WTC11 (cell line): ENCODE data around the gene MLST8. TPM values are rescaled to one million over a fixed set of nuclear protein-coding genes. Genes with fewer than 3 reads are reported as not detected.

Source experiments
- ATAC-seq: fragments of 200-7000 bp; cut with Tn5 transposase; 2 replicates; pipeline ENCODE4 v1.10.0; 2021; ENCODE audit warnings: mild to moderate bottlenecking, moderate library complexity
- CTCF ChIA-PET: fragments of 300-600 bp; sonication (Branson Sonifier 250); formaldehyde crosslinking; loops from one replicate; lab custom pipeline; 2021; ENCODE audit warnings: antibody characterized with exemption; lab: Charles Lee
- POLR2A ChIA-PET: fragments of 350-600 bp; sonication (Branson Sonifier 250); formaldehyde crosslinking; loops from one replicate; lab custom pipeline; 2021; ENCODE audit warnings: antibody characterized with exemption; lab: Charles Lee
- DNase-seq: peaks from one replicate; pipeline ENCODE4 v3.0.0; 2021; ENCODE audit warnings: low spot score
- H3K27ac Mint-ChIP-seq: 2 replicates; pipeline ENCODE4 v1.8.0; 2021; ENCODE audit warnings: mixed read lengths
- H3K27me3 Mint-ChIP-seq: 2 replicates; pipeline ENCODE4 v1.8.0; 2021; ENCODE audit warnings: low read depth, mild to moderate bottlenecking, moderate library complexity, mixed read lengths
- H3K36me3 Mint-ChIP-seq: 2 replicates; pipeline ENCODE4 v1.8.0; 2021; ENCODE audit warnings: mixed read lengths
- H3K4me1 Mint-ChIP-seq: 2 replicates; pipeline ENCODE4 v1.8.0; 2022; ENCODE audit warnings: mixed read lengths
- H3K4me3 Mint-ChIP-seq: 2 replicates; pipeline ENCODE4 v1.8.0; 2021; ENCODE audit warnings: mild to moderate bottlenecking, moderate library complexity, mixed read lengths
- H3K9me3 Mint-ChIP-seq: 2 replicates; pipeline ENCODE4 v1.8.0; 2021; ENCODE audit warnings: mixed read lengths
- ETV6 ChIP-seq: sonication (generic); formaldehyde crosslinking; IDR thresholded peaks from 2 replicates; pipeline ENCODE4 v1.8.1; 2022; ENCODE audit warnings: mild to moderate bottlenecking, missing genetic modification reagents
- GTF2I ChIP-seq: fragments of 250-450 bp; sonication (Bioruptor Pico); conservative IDR thresholded peaks from 2 replicates; pipeline ENCODE4 v1.4.0; 2021; ENCODE audit warnings: mild to moderate bottlenecking
- HMGA2 ChIP-seq: fragments of 250-450 bp; sonication (Bioruptor Pico); IDR thresholded peaks from 2 replicates; pipeline ENCODE4 v1.4.0; 2021; ENCODE audit warnings: mild to moderate bottlenecking, moderate library complexity
- JAZF1 ChIP-seq: fragments of 250-450 bp; sonication (Bioruptor Pico); IDR thresholded peaks from 2 replicates; pipeline ENCODE4 v1.9.0; 2021; ENCODE audit warnings: moderate library complexity, mild to moderate bottlenecking, inconsistent platforms
- MYBL2 ChIP-seq: sonication (generic); formaldehyde crosslinking; IDR thresholded peaks from 2 replicates; pipeline ENCODE4 v1.8.1; 2023; ENCODE audit warnings: mild to moderate bottlenecking, moderate library complexity, missing genetic modification reagents
- NR1H2 ChIP-seq: sonication (generic); formaldehyde crosslinking; IDR thresholded peaks from 2 replicates; pipeline ENCODE4 v1.9.0; 2021; ENCODE audit warnings: mild to moderate bottlenecking, moderate library complexity, missing genetic modification reagents
- NR2C2 ChIP-seq: sonication (generic); formaldehyde crosslinking; IDR thresholded peaks from 2 replicates; pipeline ENCODE4 v1.8.0; 2022; ENCODE audit warnings: mild to moderate bottlenecking, missing genetic modification reagents
- SOX15 ChIP-seq: fragments of 250-450 bp; sonication (Bioruptor Pico); IDR thresholded peaks from 2 replicates; pipeline ENCODE4 v1.9.0; 2021; ENCODE audit warnings: mild to moderate bottlenecking
- TEAD4 ChIP-seq: sonication (generic); formaldehyde crosslinking; IDR thresholded peaks from 2 replicates; pipeline ENCODE4 v1.8.0; 2022; ENCODE audit warnings: mild to moderate bottlenecking, missing genetic modification reagents
- ZBTB21 ChIP-seq: sonication (generic); formaldehyde crosslinking; IDR thresholded peaks from 2 replicates; pipeline ENCODE4 v1.8.1; 2023; ENCODE audit warnings: mild to moderate bottlenecking, missing genetic modification reagents, borderline replicate concordance
- ZNF263 ChIP-seq: sonication (generic); formaldehyde crosslinking; IDR thresholded peaks from 2 replicates; pipeline ENCODE4 v1.8.1; 2022; ENCODE audit warnings: low read depth, mild to moderate bottlenecking, moderate library complexity, missing genetic modification reagents
- ZNF396 ChIP-seq: fragments of 250-450 bp; sonication (Bioruptor Pico); IDR thresholded peaks from 2 replicates; pipeline ENCODE4 v1.8.0; 2021; ENCODE audit warnings: mild to moderate bottlenecking, moderate library complexity, borderline replicate concordance
- total RNA-seq: library from RNA; stranded (reverse); gene quantifications from 3 replicates; pipeline ENCODE4 v1.2.3, GENCODE V29; 2021
- TF ChIP-seq, protein P1 (sequence below): sonication (generic); formaldehyde crosslinking; IDR thresholded peaks from 2 replicates; pipeline ENCODE4 v1.8.1; 2023; ENCODE audit warnings: mild to moderate bottlenecking, missing genetic modification reagents, moderate library complexity
- TF ChIP-seq, protein P2 (sequence below): fragments of 200-600 bp; IDR thresholded peaks from 2 replicates; pipeline ENCODE4 v1.8.0; 2022; ENCODE audit warnings: antibody characterized with exemption
- TF ChIP-seq, protein P3 (sequence below): sonication (generic); formaldehyde crosslinking; IDR thresholded peaks from 2 replicates; pipeline ENCODE4 v1.8.1; 2022; ENCODE audit warnings: mild to moderate bottlenecking, missing genetic modification reagents, moderate library complexity, borderline replicate concordance
- TF ChIP-seq, protein P4 (sequence below): sonication (generic); formaldehyde crosslinking; IDR thresholded peaks from 2 replicates; pipeline ENCODE4 v1.8.0; 2022; ENCODE audit warnings: mild to moderate bottlenecking, missing genetic modification reagents
- TF ChIP-seq, protein P5 (sequence below): sonication (generic); formaldehyde crosslinking; IDR thresholded peaks from 2 replicates; pipeline ENCODE4 v1.8.1; 2023; ENCODE audit warnings: mild to moderate bottlenecking, missing genetic modification reagents

MLST8 gene
- total RNA-seq, 1 experiment from 2014 or later, result 71.6 TPM

DNA sequence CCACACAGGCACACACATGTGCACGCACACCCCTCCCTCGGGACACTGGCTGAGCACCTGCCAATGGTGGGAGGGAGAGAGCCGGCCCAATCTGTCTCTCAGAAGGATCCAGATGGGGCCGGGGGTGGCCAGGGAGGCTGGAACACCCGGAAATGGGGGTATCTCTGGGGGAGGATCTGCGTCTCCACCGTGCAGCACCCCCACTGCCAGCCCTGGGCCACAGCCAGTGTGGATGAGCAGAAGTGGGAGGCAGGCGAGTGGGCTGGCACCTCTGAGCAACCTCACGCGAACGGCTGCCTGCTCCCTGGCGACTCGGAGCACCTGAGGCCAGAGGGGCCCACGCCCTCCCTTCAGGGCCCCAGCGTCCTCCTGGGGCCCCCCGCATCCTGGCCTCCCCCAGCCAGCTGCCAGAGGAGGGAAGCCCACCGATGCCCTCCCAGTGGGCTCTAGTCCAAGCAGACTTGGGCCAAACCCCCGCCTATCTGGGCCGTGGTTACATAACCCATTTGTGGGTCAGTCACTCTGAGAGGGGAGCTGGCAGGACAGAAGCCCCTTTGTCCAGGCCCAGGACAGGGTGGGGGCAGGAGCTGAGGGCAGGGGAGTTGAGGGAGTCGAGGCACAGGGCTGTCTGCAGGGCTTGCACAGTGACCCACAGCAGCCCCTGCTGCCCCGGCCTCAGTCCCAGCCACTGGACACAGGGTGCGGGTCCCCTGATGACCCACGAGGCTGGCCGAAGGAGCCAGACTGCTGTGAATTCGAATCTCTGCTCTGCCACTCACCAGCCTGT is 14.4 kb upstream of the MLST8 start:
- ATAC-seq (no peak), DNase-seq (no peak)
- no peak for TF ChIP-seq ZNF396
- TF ChIP-seq ZBTB21 (CRISPR knock-in tag), result no peak
- TF ChIP-seq, protein P1, sequence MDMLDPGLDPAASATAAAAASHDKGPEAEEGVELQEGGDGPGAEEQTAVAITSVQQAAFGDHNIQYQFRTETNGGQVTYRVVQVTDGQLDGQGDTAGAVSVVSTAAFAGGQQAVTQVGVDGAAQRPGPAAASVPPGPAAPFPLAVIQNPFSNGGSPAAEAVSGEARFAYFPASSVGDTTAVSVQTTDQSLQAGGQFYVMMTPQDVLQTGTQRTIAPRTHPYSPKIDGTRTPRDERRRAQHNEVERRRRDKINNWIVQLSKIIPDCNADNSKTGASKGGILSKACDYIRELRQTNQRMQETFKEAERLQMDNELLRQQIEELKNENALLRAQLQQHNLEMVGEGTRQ (CRISPR knock-in tag), result no peak
- TF ChIP-seq JAZF1 (CRISPR knock-in tag), result no peak
- TF ChIP-seq SOX15 (CRISPR knock-in tag), result no peak
- TF ChIP-seq HMGA2 (CRISPR knock-in tag), result no peak
- TF ChIP-seq GTF2I (CRISPR knock-in tag), result no peak
- TF ChIP-seq, protein P2, sequence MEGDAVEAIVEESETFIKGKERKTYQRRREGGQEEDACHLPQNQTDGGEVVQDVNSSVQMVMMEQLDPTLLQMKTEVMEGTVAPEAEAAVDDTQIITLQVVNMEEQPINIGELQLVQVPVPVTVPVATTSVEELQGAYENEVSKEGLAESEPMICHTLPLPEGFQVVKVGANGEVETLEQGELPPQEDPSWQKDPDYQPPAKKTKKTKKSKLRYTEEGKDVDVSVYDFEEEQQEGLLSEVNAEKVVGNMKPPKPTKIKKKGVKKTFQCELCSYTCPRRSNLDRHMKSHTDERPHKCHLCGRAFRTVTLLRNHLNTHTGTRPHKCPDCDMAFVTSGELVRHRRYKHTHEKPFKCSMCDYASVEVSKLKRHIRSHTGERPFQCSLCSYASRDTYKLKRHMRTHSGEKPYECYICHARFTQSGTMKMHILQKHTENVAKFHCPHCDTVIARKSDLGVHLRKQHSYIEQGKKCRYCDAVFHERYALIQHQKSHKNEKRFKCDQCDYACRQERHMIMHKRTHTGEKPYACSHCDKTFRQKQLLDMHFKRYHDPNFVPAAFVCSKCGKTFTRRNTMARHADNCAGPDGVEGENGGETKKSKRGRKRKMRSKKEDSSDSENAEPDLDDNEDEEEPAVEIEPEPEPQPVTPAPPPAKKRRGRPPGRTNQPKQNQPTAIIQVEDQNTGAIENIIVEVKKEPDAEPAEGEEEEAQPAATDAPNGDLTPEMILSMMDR, result no peak
- TF ChIP-seq, protein P3, sequence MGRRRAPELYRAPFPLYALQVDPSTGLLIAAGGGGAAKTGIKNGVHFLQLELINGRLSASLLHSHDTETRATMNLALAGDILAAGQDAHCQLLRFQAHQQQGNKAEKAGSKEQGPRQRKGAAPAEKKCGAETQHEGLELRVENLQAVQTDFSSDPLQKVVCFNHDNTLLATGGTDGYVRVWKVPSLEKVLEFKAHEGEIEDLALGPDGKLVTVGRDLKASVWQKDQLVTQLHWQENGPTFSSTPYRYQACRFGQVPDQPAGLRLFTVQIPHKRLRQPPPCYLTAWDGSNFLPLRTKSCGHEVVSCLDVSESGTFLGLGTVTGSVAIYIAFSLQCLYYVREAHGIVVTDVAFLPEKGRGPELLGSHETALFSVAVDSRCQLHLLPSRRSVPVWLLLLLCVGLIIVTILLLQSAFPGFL (CRISPR knock-in tag), result no peak
- TF ChIP-seq TEAD4 (CRISPR knock-in tag), result no peak
- TF ChIP-seq ZNF263 (CRISPR knock-in tag), result no peak
- TF ChIP-seq, protein P4, sequence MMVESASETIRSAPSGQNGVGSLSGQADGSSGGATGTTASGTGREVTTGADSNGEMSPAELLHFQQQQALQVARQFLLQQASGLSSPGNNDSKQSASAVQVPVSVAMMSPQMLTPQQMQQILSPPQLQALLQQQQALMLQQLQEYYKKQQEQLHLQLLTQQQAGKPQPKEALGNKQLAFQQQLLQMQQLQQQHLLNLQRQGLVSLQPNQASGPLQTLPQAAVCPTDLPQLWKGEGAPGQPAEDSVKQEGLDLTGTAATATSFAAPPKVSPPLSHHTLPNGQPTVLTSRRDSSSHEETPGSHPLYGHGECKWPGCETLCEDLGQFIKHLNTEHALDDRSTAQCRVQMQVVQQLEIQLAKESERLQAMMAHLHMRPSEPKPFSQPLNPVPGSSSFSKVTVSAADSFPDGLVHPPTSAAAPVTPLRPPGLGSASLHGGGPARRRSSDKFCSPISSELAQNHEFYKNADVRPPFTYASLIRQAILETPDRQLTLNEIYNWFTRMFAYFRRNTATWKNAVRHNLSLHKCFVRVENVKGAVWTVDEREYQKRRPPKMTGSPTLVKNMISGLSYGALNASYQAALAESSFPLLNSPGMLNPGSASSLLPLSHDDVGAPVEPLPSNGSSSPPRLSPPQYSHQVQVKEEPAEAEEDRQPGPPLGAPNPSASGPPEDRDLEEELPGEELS (CRISPR knock-in tag), result no peak
- no peak for TF ChIP-seq NR1H2 (CRISPR knock-in tag)
- Mint-ChIP-seq H3K9me3 (no peaks in the 10 kb centered on the region), H3K36me3 (no peaks in the 10 kb centered on the region), H3K27ac (no peak overlapping the region), H3K27me3 (no peaks in the 10 kb centered on the region; the same call in 1 of the 2 replicates), H3K4me1 (peaks cover 4% of the 10 kb centered on the region; the same call in 1 of the 2 replicates), H3K4me3 (no peak overlapping the region)
- ChIA-PET POLR2A (no interaction called here), CTCF (no interaction called here)

DNA sequence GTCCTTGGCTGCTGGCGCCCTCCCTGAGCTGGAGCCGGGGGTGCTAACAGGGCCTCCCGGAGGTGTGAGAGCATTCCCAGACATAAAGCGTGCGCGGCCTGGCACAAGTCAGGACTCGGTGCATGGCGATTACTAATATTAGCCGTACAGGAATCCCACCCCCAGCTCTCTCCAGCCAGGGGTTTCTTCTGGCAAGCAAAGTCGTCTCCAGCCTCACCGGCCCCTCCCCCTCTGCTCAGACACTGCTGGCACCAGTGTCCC is 13.9 kb upstream of the MLST8 start:
- TF ChIP-seq, protein P5, sequence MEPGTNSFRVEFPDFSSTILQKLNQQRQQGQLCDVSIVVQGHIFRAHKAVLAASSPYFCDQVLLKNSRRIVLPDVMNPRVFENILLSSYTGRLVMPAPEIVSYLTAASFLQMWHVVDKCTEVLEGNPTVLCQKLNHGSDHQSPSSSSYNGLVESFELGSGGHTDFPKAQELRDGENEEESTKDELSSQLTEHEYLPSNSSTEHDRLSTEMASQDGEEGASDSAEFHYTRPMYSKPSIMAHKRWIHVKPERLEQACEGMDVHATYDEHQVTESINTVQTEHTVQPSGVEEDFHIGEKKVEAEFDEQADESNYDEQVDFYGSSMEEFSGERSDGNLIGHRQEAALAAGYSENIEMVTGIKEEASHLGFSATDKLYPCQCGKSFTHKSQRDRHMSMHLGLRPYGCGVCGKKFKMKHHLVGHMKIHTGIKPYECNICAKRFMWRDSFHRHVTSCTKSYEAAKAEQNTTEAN (CRISPR knock-in tag), result no peak
- TF ChIP-seq MYBL2 (CRISPR knock-in tag) (no peak), ETV6 (no peak), NR2C2 (CRISPR knock-in tag) (no peak)
- Mint-ChIP-seq H3K9me3 (no peaks in the 10 kb centered on the region), H3K27me3 (no peaks in the 10 kb centered on the region; the same call in 1 of the 2 replicates), H3K4me3 (no peak overlapping the region), H3K27ac (no peak overlapping the region), H3K4me1 (peaks cover 4% of the 10 kb centered on the region; the same call in 1 of the 2 replicates), H3K36me3 (no peaks in the 10 kb centered on the region)
- ATAC-seq (no peak), DNase-seq (no peak)
- CTCF ChIA-PET, result no interaction called here
- POLR2A ChIA-PET, result no interaction called here
